Liver (tissue), 9 donors: ENCODE results near the gene EXT2. TPM values are rescaled to one million over a fixed set of nuclear protein-coding genes. Genes with fewer than 3 reads are reported as not detected.

ENCODE experiments used
- DNase-seq: peaks from one replicate; pipeline ENCODE4 v3.0.0-alpha.2; 2017; ENCODE audit warnings: low spot score
- H3K27ac ChIP-seq, 2 donors: one replicate each; pipeline ENCODE4 v1.7.0; 2013; ENCODE audit warnings: inconsistent platforms in 2 of 2, low read length in 2 of 2, control low read depth in 1 of 2, low read depth in 1 of 2, mild to moderate bottlenecking in 1 of 2
- H3K27me3 ChIP-seq, 4 donors: one replicate each; pipeline versions ENCODE4 v1.6.1 to v1.7.0; 2013; ENCODE audit warnings: low read length in 3 of 4, inconsistent platforms in 1 of 4, mild to moderate bottlenecking in 1 of 4, moderate library complexity in 1 of 4; ENCODE audit not compliant: control insufficient read depth in 4 of 4, insufficient read depth in 4 of 4
- H3K36me3 ChIP-seq, 4 donors: one replicate each; pipeline versions ENCODE4 v1.6.1 to v1.7.0; 2013; ENCODE audit warnings: low read length in 3 of 4, mild to moderate bottlenecking in 3 of 4, low read depth in 1 of 4, moderate library complexity in 1 of 4; ENCODE audit not compliant: control insufficient read depth in 4 of 4, insufficient read depth in 3 of 4
- H3K4me1 ChIP-seq, 4 donors: one replicate each; pipeline versions ENCODE4 v1.6.1 to v1.7.0; 2013; ENCODE audit warnings: low read length in 3 of 4, mild to moderate bottlenecking in 3 of 4, moderate library complexity in 1 of 4; ENCODE audit not compliant: control insufficient read depth in 4 of 4, insufficient read depth in 4 of 4
- H3K4me3 ChIP-seq, 3 donors: one replicate each; pipeline versions ENCODE4 v1.6.1 to v1.7.0; 2013; ENCODE audit warnings: low read length in 3 of 3, control low read depth in 1 of 3, low read depth in 1 of 3, mild to moderate bottlenecking in 1 of 3
- H3K9ac ChIP-seq, 2 donors: one replicate each; pipeline ENCODE4 v1.7.0; 2013; ENCODE audit warnings: low read length in 2 of 2, mild to moderate bottlenecking in 2 of 2, moderate library complexity in 2 of 2, control low read depth in 1 of 2, low read depth in 1 of 2
- H3K9me3 ChIP-seq, 4 donors: one replicate each; pipeline versions ENCODE4 v1.6.1 to v1.7.0; 2013; ENCODE audit warnings: low read length in 3 of 4; ENCODE audit not compliant: control insufficient read depth in 4 of 4
- EGR1 ChIP-seq, 2 donors: IDR thresholded peaks; 2 replicates each; pipeline ENCODE4 v1.6.1; 2016 to 2018; ENCODE audit warnings: antibody characterized with exemption in 2 of 2, low read depth in 2 of 2
- FOXA1 ChIP-seq: IDR thresholded peaks from 2 replicates; pipeline ENCODE4 v1.6.1; 2016; ENCODE audit warnings: antibody characterized with exemption
- FOXA2 ChIP-seq: IDR thresholded peaks from 2 replicates; pipeline ENCODE4 v1.6.1; 2016; ENCODE audit warnings: antibody characterized with exemption
- GABPA ChIP-seq, 2 donors: IDR thresholded peaks in 1 of 2; conservative IDR thresholded peaks in 1 of 2; 2 replicates each; pipeline ENCODE4 v1.6.1; 2016; ENCODE audit warnings: antibody characterized with exemption in 2 of 2, mild to moderate bottlenecking in 1 of 2, moderate library complexity in 1 of 2
- HNF4A ChIP-seq, 2 donors: conservative IDR thresholded peaks; 2 replicates each; pipeline ENCODE4 v1.6.1; 2016; ENCODE audit warnings: antibody characterized with exemption in 2 of 2, mild to moderate bottlenecking in 2 of 2
- HNF4G ChIP-seq: IDR thresholded peaks from 2 replicates; pipeline ENCODE4 v1.6.1; 2016; ENCODE audit warnings: antibody characterized with exemption
- JUND ChIP-seq, 2 donors: IDR thresholded peaks; 2 replicates each; pipeline ENCODE4 v1.6.1; 2016; ENCODE audit warnings: antibody characterized with exemption in 2 of 2
- NR2F2 ChIP-seq: IDR thresholded peaks from 2 replicates; pipeline ENCODE4 v1.6.1; 2016; ENCODE audit warnings: antibody characterized with exemption
- RAD21 ChIP-seq, 2 donors: IDR thresholded peaks; 2 replicates each; pipeline ENCODE4 v1.6.1; 2016; ENCODE audit warnings: antibody characterized with exemption in 2 of 2, mild to moderate bottlenecking in 2 of 2
- RXRA ChIP-seq, 2 donors: IDR thresholded peaks; 2 replicates each; pipeline ENCODE4 v1.6.1; 2017 to 2018; ENCODE audit warnings: antibody characterized with exemption in 2 of 2, mild to moderate bottlenecking in 1 of 2
- SP1 ChIP-seq: IDR thresholded peaks from 2 replicates; pipeline ENCODE4 v1.6.1; 2018; ENCODE audit warnings: antibody characterized with exemption, mild to moderate bottlenecking
- TAF1 ChIP-seq: conservative IDR thresholded peaks from 2 replicates; pipeline ENCODE4 v1.6.1; 2016; ENCODE audit warnings: antibody characterized with exemption, mild to moderate bottlenecking
- WGBS: extraction: QIAGEN DNeasy Blood & Tissue Kit; methylation state at CpG from one replicate; pipeline ENCODE4 v1.1.7; 2013; 5-methylcytosine and 5-hydroxymethylcytosine counted together
- polyA plus RNA-seq, 2 donors: library from polyadenylated mRNA; stranded (reverse) in 1 of 2; unstranded in 1 of 2; fragments of 200-250 nt in 1 of 2; fragments of >200 nt in 1 of 2; fragmentation: Nextera tagmentation in 1 of 2; extraction: Ambion mirVana in 1 of 2; gene quantifications; one replicate each; pipeline versions ENCODE4 v1.2.1 to v1.2.3, GENCODE V29; 2013 to 2015
- total RNA-seq, 2 donors: library from RNA; depleted of rRNA; stranded (reverse); fragments of >200 nt; gene quantifications; one replicate each; pipeline ENCODE4 v1.2.3, GENCODE V29; 2014
- TF ChIP-seq, protein P1 (sequence below): IDR thresholded peaks from 2 replicates; pipeline ENCODE4 v1.6.1; 2016; ENCODE audit warnings: antibody characterized with exemption
- TF ChIP-seq, protein P2 (sequence below): IDR thresholded peaks from 2 replicates; pipeline ENCODE4 v1.6.1; 2016; ENCODE audit warnings: antibody characterized with exemption
- TF ChIP-seq, protein P3 (sequence below): IDR thresholded peaks from 2 replicates; pipeline ENCODE4 v1.6.1; 2016; ENCODE audit warnings: antibody characterized with exemption, mild to moderate bottlenecking
- TF ChIP-seq, protein P4 (sequence below): IDR thresholded peaks from 2 replicates; pipeline ENCODE4 v1.6.1; 2016; ENCODE audit warnings: antibody characterized with exemption
- donor health status: healthy.
- donor health status: healthy.
- donor health status: healthy.
- donor health status: healthy.
- donor health status: healthy.

Gene EXT2
- total and polyA plus RNA-seq, 4 donors: 8.4 to 36.1 (median 29.8) TPM

DNA sequence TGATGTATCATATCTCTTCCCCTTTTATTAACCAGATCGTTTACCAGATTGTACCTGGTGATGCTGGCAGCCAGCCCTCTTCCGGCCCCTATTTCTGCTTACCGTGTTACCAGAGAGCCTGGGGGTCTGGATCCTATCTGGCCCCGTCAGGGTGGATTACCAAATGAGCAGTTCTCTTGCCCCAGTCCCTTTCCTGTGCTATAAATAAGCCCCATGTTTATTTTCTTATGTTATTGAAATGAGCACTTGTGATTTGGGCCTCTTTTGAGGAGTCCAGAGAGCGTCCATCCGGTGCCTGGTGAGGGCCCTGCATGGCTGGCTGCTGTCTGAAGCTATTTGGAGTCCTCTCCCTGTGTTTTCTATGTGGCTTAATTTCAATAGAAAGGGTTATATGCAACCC lies 154.9 kb downstream of the EXT2 start (continued):
- no peak for TF ChIP-seq NR2F2

DNA sequence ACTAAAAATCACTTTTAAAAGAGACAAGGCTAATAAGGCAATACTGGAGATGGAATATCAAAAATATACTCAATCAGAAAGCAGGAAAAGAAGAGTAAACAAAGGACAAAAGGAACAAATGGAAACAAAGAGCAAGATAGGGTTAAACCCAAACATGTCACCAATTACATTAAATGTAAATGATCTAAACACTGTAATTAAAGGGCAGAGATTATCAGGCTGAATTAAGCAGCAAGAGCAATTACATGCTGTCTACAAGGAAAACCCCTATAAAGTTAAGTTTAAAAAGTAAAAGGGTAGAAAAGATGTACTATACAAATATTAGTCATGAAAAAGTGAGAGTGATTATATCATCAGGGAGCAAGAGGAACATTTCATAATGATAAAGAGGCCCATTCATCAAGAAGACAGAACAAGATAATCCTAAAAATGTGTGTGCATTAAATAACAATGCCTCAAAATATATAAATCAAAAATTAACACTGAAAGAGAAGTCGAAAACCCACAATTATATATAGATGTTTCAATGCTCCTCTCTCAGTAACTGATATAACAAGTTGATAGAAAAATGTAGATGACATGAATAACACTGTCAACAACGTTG lies 157.6 kb downstream of the EXT2 start:
- TF ChIP-seq, protein P1, sequence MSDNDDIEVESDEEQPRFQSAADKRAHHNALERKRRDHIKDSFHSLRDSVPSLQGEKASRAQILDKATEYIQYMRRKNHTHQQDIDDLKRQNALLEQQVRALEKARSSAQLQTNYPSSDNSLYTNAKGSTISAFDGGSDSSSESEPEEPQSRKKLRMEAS: no peak
- TF ChIP-seq TAF1 (no peak), HNF4G (no peak), EGR1 (IDR thresholded peaks at IDR 0.05; ENCODE audit: low read depth in 2 of 2) (no peak), HNF4A (conservative IDR thresholded peaks at IDR 0.05) (no peak), RXRA (IDR thresholded peaks at IDR 0.05) (no peak)
- 94% methylated on average over 2 of the region's 2 CpGs for WGBS

DNA sequence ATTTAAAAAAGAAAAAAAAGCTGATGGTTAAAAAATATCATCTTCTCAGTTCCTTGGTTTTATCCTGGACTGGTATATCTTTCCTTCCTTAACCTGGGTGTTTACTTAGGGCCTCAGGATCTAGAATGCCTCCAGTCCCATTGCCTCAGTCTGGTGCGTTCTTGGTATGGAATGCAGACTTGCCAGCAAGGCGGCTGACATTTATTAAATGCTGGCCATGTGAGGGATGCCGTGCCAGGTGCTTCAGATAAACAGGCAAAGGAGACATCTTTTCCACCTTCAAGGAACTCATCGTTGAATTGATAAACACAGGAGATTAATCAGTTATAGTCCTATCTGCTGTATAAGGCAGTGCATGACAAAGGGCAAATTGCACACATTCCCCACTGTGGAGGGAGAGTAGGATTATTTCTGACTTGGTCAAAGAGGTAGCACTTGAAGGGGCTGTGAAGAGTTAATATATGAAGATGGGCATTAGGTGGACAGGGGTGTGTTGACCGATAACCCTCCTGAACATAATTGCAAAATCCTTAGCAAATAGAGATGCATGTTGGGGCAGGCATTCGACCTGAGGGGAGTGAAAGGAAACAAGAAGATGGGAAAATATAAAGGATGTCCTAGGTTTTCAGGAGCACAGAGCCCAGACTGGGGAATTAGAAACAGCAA lies 160.1 kb downstream of the EXT2 start:
- H3K4me3 ChIP-seq: no peak overlapping the region
- no peak overlapping the region for H3K9ac ChIP-seq
- 52% methylated on average over 6 of the region's 6 CpGs for WGBS
- TF ChIP-seq, protein P2, sequence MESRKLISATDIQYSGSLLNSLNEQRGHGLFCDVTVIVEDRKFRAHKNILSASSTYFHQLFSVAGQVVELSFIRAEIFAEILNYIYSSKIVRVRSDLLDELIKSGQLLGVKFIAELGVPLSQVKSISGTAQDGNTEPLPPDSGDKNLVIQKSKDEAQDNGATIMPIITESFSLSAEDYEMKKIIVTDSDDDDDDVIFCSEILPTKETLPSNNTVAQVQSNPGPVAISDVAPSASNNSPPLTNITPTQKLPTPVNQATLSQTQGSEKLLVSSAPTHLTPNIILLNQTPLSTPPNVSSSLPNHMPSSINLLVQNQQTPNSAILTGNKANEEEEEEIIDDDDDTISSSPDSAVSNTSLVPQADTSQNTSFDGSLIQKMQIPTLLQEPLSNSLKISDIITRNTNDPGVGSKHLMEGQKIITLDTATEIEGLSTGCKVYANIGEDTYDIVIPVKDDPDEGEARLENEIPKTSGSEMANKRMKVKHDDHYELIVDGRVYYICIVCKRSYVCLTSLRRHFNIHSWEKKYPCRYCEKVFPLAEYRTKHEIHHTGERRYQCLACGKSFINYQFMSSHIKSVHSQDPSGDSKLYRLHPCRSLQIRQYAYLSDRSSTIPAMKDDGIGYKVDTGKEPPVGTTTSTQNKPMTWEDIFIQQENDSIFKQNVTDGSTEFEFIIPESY: no peak
- TF ChIP-seq, protein P3, sequence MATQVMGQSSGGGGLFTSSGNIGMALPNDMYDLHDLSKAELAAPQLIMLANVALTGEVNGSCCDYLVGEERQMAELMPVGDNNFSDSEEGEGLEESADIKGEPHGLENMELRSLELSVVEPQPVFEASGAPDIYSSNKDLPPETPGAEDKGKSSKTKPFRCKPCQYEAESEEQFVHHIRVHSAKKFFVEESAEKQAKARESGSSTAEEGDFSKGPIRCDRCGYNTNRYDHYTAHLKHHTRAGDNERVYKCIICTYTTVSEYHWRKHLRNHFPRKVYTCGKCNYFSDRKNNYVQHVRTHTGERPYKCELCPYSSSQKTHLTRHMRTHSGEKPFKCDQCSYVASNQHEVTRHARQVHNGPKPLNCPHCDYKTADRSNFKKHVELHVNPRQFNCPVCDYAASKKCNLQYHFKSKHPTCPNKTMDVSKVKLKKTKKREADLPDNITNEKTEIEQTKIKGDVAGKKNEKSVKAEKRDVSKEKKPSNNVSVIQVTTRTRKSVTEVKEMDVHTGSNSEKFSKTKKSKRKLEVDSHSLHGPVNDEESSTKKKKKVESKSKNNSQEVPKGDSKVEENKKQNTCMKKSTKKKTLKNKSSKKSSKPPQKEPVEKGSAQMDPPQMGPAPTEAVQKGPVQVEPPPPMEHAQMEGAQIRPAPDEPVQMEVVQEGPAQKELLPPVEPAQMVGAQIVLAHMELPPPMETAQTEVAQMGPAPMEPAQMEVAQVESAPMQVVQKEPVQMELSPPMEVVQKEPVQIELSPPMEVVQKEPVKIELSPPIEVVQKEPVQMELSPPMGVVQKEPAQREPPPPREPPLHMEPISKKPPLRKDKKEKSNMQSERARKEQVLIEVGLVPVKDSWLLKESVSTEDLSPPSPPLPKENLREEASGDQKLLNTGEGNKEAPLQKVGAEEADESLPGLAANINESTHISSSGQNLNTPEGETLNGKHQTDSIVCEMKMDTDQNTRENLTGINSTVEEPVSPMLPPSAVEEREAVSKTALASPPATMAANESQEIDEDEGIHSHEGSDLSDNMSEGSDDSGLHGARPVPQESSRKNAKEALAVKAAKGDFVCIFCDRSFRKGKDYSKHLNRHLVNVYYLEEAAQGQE: no peak
- TF ChIP-seq RXRA (IDR thresholded peaks at IDR 0.05) (no peak), NR2F2 (no peak), FOXA1 (no peak), HNF4A (conservative IDR thresholded peaks at IDR 0.05) (no peak), JUND (IDR thresholded peaks at IDR 0.05) (no peak), RAD21 (IDR thresholded peaks at IDR 0.05) (no peak), HNF4G (no peak), SP1 (no peak), EGR1 (IDR thresholded peaks at IDR 0.05; ENCODE audit: low read depth in 2 of 2) (no peak), GABPA (IDR thresholded peaks at IDR 0.05 in 1 of 2, conservative IDR thresholded peaks at IDR 0.05 in 1 of 2) (no peak), FOXA2 (no peak), TAF1 (no peak)
- TF ChIP-seq, protein P4, sequence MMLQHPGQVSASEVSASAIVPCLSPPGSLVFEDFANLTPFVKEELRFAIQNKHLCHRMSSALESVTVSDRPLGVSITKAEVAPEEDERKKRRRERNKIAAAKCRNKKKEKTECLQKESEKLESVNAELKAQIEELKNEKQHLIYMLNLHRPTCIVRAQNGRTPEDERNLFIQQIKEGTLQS: no peak
- no peaks in the 10 kb centered on the region for H3K36me3 ChIP-seq
- H3K27ac ChIP-seq: no peak overlapping the region
- no peaks in the 10 kb centered on the region for H3K27me3 ChIP-seq
- H3K4me1 ChIP-seq: peaks cover 0 to 2% (median 0%) of the 10 kb centered on the region in 4 donors
- H3K9me3 ChIP-seq: peaks cover 0 to 14% (median 4%) of the 10 kb centered on the region in 4 donors
- no peak for DNase-seq

More for the DNA sequence above, 157.6 kb downstream of the EXT2 start:
- no peak overlapping the region for H3K4me3 ChIP-seq
- H3K4me1 ChIP-seq: peaks cover 0 to 2% (median 0%) of the 10 kb centered on the region in 4 donors
- H3K27ac ChIP-seq: no peak overlapping the region
- DNase-seq: no peak
- H3K27me3 ChIP-seq: no peaks in the 10 kb centered on the region
- no peak overlapping the region for H3K9ac ChIP-seq
- H3K36me3 ChIP-seq: no peaks in the 10 kb centered on the region
- H3K9me3 ChIP-seq: peaks cover 0 to 14% (median 4%) of the 10 kb centered on the region in 4 donors
